Fibroblast of pulmonary artery (primary cell): ENCODE measurements around the gene ALDH1L2.

Source experiments
- DNase-seq: peaks from one replicate; pipeline ENCODE4 v3.0.0-alpha.2; 2010; ENCODE audit warnings: low read depth
- H3K4me3 ChIP-seq: replicated peaks from 2 replicates; pipeline ENCODE4 v1.5.1; 2011; ENCODE audit warnings: low read depth, mild to moderate bottlenecking, control low read depth, low read length, moderate library complexity
- TF ChIP-seq, protein P1 (sequence below): IDR thresholded peaks from 2 replicates; pipeline ENCODE4 v1.5.1; 2011; ENCODE audit warnings: mild to moderate bottlenecking, control low read depth, low read length, inconsistent platforms; ENCODE audit errors: missing control alignments

The ALDH1L2 gene

DNA sequence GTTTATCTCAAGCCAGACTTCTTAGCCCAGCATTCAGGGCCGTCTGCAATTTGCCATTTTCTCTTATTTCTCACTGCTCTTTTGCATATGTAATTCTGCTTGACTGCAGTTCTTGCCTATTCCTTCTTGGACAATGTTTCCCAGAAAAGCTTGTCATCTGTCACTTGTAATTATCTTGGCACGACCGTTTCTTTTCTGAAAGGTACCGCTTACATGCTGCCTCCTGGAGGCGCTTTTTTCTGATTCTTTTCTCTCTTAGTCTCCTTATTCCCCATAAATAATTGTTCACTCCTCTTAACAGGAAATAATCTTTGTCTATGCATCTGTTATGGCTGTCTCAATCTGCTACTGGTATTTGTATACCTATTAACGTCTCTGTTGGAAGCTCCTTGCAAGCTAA lies 1.2 kb upstream of the ALDH1L2 start:
- DNase-seq = no peak
- H3K4me3 ChIP-seq = no peak overlapping the region
- TF ChIP-seq, protein P1, sequence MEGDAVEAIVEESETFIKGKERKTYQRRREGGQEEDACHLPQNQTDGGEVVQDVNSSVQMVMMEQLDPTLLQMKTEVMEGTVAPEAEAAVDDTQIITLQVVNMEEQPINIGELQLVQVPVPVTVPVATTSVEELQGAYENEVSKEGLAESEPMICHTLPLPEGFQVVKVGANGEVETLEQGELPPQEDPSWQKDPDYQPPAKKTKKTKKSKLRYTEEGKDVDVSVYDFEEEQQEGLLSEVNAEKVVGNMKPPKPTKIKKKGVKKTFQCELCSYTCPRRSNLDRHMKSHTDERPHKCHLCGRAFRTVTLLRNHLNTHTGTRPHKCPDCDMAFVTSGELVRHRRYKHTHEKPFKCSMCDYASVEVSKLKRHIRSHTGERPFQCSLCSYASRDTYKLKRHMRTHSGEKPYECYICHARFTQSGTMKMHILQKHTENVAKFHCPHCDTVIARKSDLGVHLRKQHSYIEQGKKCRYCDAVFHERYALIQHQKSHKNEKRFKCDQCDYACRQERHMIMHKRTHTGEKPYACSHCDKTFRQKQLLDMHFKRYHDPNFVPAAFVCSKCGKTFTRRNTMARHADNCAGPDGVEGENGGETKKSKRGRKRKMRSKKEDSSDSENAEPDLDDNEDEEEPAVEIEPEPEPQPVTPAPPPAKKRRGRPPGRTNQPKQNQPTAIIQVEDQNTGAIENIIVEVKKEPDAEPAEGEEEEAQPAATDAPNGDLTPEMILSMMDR = no peak

DNA sequence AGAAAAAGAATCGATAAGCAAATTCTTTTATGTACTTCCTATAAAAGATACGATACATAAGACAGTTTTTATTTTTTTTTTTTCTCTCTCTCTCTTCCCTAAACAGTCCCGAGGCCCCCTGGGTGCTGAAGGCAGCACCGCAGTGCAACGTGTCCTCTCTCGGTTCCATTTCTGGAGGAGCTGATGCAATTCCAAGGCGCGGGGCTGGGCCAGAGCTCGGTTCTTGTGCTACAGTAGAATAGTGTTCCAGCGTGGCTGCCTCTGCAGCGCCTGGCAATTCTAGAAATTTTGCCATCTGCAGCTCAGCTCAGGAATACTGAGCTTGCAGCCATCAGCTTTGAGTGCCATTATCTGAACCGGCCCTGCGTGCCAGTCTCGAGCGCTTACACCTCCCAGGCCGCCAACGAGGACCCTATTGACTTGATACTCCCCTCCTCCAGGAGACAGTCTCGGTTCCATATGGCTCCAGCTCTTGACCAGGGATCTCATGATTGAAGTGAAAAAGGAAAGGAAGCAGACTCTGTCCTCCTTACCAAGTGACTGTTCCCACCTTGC lies 630 bp downstream of the ALDH1L2 start:
- TF ChIP-seq, protein P1 = peak; percentile 5
- peak overlapping the region; percentile 91 for H3K4me3 ChIP-seq
- peak; percentile 77 for DNase-seq

DNA sequence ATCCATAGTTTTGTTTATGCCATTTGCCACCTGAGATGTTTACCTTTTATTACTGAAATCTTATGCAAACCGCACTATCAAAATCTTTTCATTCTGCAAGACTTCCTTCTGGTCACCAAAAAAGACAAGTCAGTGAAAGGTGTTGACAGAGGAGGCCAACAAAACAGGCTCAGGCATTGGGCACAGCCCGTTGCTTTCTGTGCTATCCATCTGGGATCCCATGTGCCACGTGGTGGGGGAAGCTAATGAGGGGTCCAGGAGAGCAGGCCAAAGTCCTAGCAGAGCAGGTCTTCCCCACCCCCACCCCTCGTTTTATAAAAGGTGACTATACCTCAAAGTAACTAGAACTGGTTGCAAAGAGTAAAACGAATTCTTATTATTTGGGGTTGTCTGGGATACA lies 1.2 kb downstream of the ALDH1L2 start:
- no peak for DNase-seq
- peak overlapping the region; percentile 91 for H3K4me3 ChIP-seq

DNA sequence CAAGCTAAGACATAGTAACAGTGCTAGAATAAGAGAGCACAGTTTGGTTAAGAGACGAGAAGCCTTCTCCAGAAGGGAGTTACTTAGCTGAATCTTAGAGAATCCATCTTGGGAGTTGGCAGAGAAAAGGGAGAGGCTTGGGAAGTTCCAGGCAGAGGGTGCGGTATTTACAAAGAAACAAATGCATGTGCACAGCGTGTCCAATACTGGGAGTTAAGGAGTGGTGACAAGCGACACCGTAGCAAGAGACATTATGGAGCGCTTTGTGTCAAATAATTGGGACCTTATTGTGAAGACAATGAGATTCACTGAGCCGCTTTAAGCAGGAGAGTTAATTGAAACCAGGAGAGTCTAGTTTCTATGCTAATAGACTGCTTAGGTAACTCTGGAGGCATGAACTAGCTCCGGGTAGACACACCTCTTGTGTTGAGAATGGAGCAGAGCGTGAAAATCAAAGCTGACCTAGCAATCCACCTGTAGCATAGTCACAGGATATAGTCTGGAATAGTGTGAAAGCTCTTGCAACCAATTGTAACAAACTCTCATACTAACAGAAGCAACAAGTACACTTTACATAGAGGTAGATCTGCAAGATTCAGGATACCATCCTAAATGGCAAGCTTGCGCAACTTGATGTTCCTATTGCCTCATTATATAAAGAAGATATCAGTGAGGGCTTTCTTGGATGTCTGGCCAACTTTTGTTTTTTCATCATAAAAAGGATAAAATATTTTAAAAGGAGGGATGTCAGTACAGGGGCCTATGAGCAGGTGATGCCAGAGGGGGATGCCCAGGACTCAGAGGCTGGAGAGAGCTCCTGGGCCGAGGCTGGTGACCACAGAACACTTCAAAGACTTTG lies 5.3 kb downstream of the ALDH1L2 start:
- DNase-seq = no peak
- TF ChIP-seq, protein P1 = no peak

More for the DNA sequence above, 1.2 kb downstream of the ALDH1L2 start:
- TF ChIP-seq, protein P1 = no peak

DNA sequence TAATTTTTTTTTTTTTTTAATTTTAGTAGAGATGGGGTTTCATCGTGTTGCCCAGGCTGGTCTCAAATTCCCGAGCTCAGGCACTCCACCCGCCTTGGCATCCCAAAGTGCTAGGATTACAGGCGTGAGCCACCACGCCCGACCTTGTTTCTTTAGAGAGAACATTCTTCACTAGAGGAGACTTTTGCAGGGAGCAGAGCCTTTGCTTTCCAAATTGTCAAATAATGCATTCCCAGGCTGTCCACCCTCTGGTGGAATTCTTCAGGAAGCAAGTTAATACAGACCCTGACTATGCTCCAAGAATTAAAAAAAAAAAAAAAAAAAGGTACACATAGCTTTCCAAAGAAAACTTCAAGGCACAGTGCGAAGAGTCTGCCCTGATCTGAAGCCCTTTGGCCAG lies 6.8 kb downstream of the ALDH1L2 start:
- no peak for DNase-seq
- TF ChIP-seq, protein P1 = no peak
- H3K4me3 ChIP-seq = no peak overlapping the region

More for the DNA sequence above, 5.3 kb downstream of the ALDH1L2 start:
- H3K4me3 ChIP-seq = no peak overlapping the region

DNA sequence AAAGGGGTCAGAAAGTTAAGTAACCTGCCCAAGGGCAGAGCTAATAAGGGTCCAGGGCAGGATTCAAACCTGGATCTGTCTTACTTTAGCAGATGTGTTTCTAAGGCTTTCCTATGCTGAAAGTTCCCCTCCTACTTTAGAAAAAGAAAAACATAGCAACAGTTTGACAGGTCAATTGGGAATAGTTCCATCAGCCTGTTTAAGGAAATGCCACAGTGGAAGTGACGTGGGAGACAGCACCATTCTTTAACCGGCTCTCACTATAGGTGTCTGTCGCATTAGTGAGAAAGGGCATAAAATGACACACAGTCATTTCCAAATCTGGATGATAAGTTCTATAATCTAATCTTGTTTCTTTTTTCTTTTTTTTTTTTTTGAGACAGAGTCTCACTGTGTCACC lies 7.3 kb downstream of the ALDH1L2 start:
- TF ChIP-seq, protein P1 = no peak
- no peak for DNase-seq
- no peak overlapping the region for H3K4me3 ChIP-seq
